ENCODE measurements around the gene PDPK1.
A peak's percentile ranks its signal among the peaks of the same experiment; 100 is the strongest.

Gene PDPK1

DNA sequence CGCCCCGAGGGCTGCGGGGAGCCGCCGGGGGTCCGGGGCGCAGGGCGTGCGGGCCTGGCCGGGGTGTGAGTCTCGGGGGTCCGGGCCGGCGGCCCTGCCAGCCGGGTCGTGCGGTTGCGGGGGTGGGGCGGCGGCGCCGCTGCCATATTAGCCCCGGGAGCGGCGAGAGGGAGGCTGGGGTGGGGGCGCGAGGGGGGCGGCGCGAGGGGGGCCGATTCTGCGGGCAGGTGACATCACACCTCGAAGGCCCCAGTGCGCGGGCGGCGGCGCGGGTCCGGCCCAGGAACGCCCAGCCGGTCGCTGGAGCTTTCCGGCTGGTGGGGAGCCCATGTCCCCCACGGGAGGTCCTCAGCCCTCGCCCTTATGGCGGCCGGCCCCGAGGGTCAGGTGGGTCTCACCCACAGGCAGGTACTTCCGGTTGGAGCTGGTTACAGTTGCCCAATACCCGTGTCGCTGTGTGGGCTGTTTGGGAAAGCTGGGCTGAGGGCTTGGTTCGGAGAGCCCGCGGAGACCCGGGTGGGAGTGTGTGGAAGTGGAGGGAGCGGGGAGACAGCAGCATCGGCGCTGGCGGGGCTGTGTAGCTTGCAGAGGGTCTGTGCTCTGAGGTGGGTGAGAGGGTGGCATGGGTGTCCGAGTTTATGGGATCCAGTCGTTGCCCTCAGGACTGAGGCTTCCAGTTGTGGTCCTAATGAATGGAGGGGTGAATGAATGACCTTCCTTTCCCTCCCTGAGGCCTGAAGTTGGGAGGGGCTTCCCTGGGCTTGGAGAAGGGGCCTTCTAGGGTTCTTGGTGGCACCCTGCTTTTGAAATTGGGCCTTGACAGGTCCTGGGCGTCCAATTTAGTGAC is 23.3 kb upstream of the PDPK1 start:
- Histone ChIP-seq H3K4me2 (ENCODE audit: low read depth, low read length, poor library complexity, severe bottlenecking) (peak overlapping the region; percentile 94), H3K27me3 (ENCODE audit: insufficient read depth, low read length, poor library complexity, severe bottlenecking) (no peaks in the 10 kb centered on the region), H3K9ac (ENCODE audit: low read depth, low read length, poor library complexity, severe bottlenecking) (peak overlapping the region; percentile 75), H2AFZ (ENCODE audit: low read length) (no peak overlapping the region), H3K36me3 (ENCODE audit: insufficient read depth, low read length) (no peaks in the 10 kb centered on the region), H3K79me2 (ENCODE audit: insufficient read depth, low read length) (peaks cover 47% of the 10 kb centered on the region), H3K4me3 (ENCODE audit: low read length, poor library complexity, severe bottlenecking) (peak overlapping the region; percentile 78), H4K20me1 (ENCODE audit: insufficient read depth, low read length, poor library complexity, severe bottlenecking) (peaks cover 9% of the 10 kb centered on the region), H3K4me1 (ENCODE audit: insufficient read depth, low read length, poor library complexity, severe bottlenecking) (peaks cover 12% of the 10 kb centered on the region), H3F3A (ENCODE audit: low read depth) (no peaks in the 10 kb centered on the region), H3K9me3 (ENCODE audit: insufficient read depth, low read depth, low read length) (no peaks in the 10 kb centered on the region), H3K9me2 (replicated peaks; ENCODE audit: low read depth, low read length) (no peaks in the 10 kb centered on the region)
- TF ChIP-seq, protein P1, sequence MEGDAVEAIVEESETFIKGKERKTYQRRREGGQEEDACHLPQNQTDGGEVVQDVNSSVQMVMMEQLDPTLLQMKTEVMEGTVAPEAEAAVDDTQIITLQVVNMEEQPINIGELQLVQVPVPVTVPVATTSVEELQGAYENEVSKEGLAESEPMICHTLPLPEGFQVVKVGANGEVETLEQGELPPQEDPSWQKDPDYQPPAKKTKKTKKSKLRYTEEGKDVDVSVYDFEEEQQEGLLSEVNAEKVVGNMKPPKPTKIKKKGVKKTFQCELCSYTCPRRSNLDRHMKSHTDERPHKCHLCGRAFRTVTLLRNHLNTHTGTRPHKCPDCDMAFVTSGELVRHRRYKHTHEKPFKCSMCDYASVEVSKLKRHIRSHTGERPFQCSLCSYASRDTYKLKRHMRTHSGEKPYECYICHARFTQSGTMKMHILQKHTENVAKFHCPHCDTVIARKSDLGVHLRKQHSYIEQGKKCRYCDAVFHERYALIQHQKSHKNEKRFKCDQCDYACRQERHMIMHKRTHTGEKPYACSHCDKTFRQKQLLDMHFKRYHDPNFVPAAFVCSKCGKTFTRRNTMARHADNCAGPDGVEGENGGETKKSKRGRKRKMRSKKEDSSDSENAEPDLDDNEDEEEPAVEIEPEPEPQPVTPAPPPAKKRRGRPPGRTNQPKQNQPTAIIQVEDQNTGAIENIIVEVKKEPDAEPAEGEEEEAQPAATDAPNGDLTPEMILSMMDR (conservative IDR thresholded peaks at IDR 0.05; ENCODE audit: low read length): no peak
- TF ChIP-seq EZH2phosphoT487 (IDR thresholded peaks at IDR 0.05; ENCODE audit: borderline replicate concordance): no peak

DNA sequence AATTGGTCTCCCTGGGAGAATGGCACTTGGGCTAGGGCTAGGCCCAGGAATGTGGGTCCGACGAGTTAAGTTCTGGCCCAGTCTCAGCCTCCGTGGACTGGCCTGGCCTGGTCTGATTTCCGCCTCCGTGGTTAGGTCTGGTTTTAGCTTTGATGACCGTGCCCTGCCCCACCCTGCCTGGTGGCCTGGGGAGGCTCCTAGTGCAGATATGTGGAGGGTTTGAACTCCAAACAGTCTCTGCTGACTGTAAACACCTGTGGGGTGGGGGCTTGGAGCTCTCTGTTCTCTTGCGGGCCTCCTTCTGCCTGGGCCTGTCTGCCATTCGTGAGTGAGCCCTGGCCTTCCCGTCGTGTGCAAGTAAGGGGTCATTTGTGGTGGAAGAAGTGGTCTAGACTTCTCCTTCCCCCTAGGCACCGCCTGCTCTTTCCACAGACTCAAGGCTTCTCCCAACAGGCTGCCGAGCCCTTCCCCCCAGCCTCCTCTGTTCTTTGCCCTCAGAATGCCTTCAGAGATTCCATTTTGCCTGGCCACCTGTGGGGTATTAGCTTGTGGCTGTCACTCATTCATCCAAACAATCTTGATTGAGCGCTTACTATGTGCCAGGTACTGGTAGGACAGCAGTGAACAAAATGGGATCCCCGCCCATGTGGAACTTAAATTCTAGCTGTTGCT is 22.5 kb upstream of the PDPK1 start:
- H3K27me3 ChIP-seq (ENCODE audit: insufficient read depth, low read length, poor library complexity, severe bottlenecking): no peaks in the 10 kb centered on the region

DNA sequence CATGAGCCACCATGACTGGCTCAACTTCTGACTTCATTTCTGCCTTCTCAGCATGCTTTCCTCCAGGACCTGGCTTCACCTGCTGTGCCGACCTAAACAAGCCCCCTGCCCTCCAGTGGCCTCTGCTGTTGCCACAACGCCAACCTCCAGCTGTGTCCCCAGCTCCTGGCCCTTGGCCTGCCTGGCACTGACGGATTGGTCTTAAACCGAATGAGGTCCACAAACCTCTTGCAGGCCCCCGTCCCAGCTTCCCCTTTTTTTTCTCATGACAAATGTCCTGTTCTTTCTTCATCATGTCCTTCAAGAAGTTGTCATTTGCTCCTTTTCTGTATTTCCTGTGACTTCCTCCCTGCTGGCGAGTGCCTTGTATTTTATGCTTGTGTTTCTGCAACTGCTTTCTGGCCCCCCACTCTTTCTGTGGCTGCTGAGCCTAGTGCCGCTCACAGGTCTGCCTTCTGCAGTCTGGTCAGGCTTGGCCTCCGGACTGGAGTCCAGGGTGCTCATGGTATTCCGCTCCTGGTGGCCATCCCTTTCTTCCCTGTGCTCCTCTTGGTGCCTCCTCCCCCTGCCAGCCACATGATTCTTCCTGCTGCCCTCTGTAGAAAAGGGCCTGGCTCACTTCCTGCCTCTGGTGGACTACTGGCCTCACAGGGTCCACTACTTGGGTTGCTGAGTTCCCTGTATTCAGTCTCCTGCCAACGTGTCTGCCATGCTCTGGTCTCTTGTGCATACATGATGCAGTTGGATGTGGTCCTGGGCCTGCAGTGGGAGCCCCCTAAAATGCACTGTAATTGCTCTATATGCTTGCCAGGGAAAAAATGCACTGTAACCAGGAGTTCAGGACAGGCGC is 21.2 kb upstream of the PDPK1 start:
- Histone ChIP-seq H3K4me3 (ENCODE audit: low read length, poor library complexity, severe bottlenecking) (peak overlapping the region; percentile 78), H3K4me2 (ENCODE audit: low read depth, low read length, poor library complexity, severe bottlenecking) (peak overlapping the region; percentile 94), H3K9me3 (ENCODE audit: insufficient read depth, low read depth, low read length) (no peaks in the 10 kb centered on the region), H3K27me3 (ENCODE audit: insufficient read depth, low read length, poor library complexity, severe bottlenecking) (no peaks in the 10 kb centered on the region), H3K9ac (ENCODE audit: low read depth, low read length, poor library complexity, severe bottlenecking) (peak overlapping the region; percentile 36), H2AFZ (ENCODE audit: low read length) (no peak overlapping the region), H3F3A (ENCODE audit: low read depth) (no peaks in the 10 kb centered on the region), H3K36me3 (ENCODE audit: insufficient read depth, low read length) (no peaks in the 10 kb centered on the region), H4K20me1 (ENCODE audit: insufficient read depth, low read length, poor library complexity, severe bottlenecking) (peaks cover 9% of the 10 kb centered on the region), H3K79me2 (ENCODE audit: insufficient read depth, low read length) (peaks cover 52% of the 10 kb centered on the region), H3K9me2 (replicated peaks; ENCODE audit: low read depth, low read length) (no peaks in the 10 kb centered on the region), H3K4me1 (ENCODE audit: insufficient read depth, low read length, poor library complexity, severe bottlenecking) (peaks cover 12% of the 10 kb centered on the region)
- no peak for TF ChIP-seq EZH2phosphoT487 (IDR thresholded peaks at IDR 0.05; ENCODE audit: borderline replicate concordance)
- TF ChIP-seq, protein P1 (conservative IDR thresholded peaks at IDR 0.05; ENCODE audit: low read length): no peak

More for the DNA sequence above, 22.5 kb upstream of the PDPK1 start:
- Histone ChIP-seq H2AFZ (ENCODE audit: low read length) (no peak overlapping the region), H3K4me1 (ENCODE audit: insufficient read depth, low read length, poor library complexity, severe bottlenecking) (peaks cover 12% of the 10 kb centered on the region), H3K9ac (ENCODE audit: low read depth, low read length, poor library complexity, severe bottlenecking) (peak overlapping the region; percentile 75), H3K79me2 (ENCODE audit: insufficient read depth, low read length) (peaks cover 47% of the 10 kb centered on the region), H3K4me2 (ENCODE audit: low read depth, low read length, poor library complexity, severe bottlenecking) (peak overlapping the region; percentile 94), H4K20me1 (ENCODE audit: insufficient read depth, low read length, poor library complexity, severe bottlenecking) (peaks cover 9% of the 10 kb centered on the region), H3K36me3 (ENCODE audit: insufficient read depth, low read length) (no peaks in the 10 kb centered on the region), H3K4me3 (ENCODE audit: low read length, poor library complexity, severe bottlenecking) (peak overlapping the region; percentile 78), H3K9me3 (ENCODE audit: insufficient read depth, low read depth, low read length) (no peaks in the 10 kb centered on the region), H3F3A (ENCODE audit: low read depth) (no peaks in the 10 kb centered on the region), H3K9me2 (replicated peaks; ENCODE audit: low read depth, low read length) (no peaks in the 10 kb centered on the region)
- TF ChIP-seq EZH2phosphoT487 (IDR thresholded peaks at IDR 0.05; ENCODE audit: borderline replicate concordance): no peak
- TF ChIP-seq, protein P1 (conservative IDR thresholded peaks at IDR 0.05; ENCODE audit: low read length): no peak

Measured in Loucy (cell line).